Activated CD4-positive, alpha-beta T cell treated with anti-CD3 and anti-CD28 coated beads for 1 hour (primary cell): ENCODE data around the gene PELI2.

ENCODE experiments used
- DNase-seq: peaks from one replicate; pipeline ENCODE4 v3.0.0-alpha.2; 2020

PELI2 gene, protein sequence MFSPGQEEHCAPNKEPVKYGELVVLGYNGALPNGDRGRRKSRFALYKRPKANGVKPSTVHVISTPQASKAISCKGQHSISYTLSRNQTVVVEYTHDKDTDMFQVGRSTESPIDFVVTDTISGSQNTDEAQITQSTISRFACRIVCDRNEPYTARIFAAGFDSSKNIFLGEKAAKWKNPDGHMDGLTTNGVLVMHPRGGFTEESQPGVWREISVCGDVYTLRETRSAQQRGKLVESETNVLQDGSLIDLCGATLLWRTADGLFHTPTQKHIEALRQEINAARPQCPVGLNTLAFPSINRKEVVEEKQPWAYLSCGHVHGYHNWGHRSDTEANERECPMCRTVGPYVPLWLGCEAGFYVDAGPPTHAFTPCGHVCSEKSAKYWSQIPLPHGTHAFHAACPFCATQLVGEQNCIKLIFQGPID

DNA sequence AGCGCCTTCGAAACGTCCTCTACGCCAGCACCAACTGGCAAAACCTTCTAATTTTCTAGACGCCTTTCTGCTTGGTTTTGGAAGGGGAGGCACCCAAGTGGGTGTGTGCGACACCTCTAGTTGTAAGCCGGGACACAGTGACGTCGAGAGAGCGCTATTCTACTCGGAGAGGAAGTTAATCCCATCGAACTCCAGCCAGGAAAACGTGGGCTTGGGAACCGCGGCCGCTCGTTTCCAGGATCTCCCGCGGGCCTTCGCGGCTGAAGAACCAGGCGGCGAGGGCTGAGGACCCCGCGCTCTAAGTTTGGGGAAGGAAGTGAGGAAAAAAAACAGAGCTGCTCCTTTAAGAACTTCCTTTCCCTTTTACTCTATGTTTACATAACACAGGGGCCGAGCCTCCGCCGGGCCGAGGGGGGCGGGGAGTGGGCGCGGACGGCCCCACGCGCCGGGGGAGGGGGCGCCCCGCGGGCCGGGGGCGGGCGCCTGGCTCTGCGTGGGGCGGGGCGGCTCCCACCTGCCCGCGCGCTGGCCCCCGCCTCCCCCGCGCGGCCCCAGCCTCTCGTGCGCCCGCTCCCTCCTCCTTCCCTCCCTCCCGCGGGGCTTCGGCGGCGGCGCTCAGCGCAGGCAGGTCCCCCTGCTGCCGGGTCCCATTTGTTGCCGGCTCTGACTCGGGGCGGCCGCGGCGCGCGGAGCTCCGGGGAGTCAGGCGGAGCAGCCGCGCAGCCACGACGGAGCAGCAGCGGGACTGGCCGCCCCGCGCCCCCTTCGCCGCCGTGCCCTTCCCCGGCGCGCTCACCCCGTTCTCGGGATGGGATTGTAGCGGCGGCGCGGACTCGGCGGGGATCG, at the start of gene PELI2:
Gene PELI2 (plus strand): TSS at position 647 of the 846 bp plus-strand sequence. CDS start 250 bp downstream, outside the sequence.
- peak; percentile 76 for DNase-seq

DNA sequence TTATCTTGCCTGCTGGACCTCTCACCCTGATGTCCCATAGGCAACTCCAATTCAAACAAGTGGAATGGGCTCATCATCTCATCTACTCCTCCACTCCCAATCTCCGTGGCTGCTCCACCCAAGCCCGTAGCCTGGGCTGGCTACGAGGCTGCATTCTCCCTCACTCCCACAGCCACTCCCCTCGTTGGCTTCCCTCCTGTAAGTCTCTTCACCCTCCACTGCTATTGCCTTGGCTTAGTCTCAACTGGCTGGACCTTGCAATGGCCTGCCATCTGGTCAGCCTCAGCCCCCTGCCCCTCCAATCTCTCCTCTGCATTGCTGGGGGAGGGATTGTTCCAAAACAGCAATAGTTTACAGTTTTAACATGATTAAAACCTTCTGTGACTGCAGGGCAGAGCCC, 44.4 kb upstream of the PELI2 start:
- no peak for DNase-seq

DNA sequence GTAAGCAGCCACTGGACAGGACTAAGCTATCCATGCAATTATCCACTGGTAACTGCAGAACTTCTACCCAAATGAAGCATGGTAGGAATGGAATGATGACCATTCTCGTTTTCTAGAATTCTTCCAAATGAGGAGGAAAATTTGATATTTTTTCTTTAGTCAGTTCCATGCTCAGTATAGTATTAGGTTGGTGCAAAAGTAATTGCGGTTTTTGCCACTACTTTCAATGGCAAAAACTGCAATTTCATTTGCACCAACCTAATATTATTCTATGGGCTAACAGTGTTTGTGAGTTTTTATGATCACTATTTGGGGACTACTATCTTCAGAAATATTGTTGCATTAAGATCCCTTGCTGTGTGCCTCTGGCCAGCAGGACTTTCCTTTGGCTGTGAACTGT, 42.9 kb upstream of the PELI2 start:
- no peak for DNase-seq

DNA sequence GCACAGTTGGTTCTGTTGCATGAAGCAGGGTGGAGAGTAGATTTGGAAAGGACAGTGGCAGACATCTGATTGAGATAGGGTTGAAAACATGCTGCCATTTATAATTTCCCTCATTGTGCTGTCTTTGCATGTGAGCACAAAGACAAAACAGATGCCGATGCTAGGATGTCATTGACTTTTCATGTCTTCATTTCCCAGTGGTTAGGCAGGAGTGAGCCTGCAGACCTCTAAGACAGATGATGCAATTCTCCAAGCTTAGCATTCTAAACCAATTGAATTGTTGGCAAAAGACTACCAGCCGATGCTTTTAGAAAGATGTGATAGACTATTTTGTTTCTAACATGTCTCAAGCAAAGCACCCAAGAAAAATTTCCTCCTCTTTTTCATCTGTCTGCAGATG, 37.1 kb upstream of the PELI2 start:
- DNase-seq, result no peak

DNA sequence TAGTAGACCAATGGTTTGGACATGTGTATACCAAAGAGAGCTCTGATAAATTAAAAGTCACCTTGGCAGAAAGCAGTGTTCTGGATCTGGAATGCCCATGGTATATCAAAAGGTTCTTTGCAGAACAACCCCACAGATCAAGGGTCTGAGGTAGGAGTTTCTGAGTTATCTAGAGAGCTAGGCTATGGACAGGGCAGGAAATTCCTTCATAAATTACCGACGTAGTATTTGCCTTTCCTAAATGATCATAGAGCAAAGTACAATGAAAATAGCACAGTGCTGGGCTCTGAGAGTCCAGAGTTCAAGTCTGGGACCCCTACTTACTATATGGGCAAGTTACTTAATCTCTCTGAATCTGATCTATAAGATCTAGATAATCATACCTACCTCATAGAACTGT, 35.3 kb upstream of the PELI2 start:
- no peak for DNase-seq

DNA sequence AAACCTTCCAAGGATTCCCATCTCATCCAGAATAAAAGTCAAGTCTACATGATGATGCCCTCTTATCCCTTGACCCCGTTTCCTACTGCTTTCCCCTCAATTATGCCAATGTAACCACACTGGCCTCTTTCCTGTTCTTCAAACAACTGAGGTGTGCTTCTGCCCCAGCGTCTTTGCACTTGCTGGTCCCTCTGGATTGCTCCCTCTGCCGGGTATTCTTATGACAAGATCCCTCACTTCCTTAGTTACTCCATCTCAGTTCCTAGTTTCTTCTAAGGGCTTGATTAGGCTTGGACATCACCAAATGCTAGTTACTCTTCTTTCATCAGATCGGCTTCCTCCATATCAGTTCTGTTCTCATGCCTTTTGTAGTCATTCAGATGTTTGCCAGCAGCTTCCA, 32.7 kb upstream of the PELI2 start:
- DNase-seq, result no peak

DNA sequence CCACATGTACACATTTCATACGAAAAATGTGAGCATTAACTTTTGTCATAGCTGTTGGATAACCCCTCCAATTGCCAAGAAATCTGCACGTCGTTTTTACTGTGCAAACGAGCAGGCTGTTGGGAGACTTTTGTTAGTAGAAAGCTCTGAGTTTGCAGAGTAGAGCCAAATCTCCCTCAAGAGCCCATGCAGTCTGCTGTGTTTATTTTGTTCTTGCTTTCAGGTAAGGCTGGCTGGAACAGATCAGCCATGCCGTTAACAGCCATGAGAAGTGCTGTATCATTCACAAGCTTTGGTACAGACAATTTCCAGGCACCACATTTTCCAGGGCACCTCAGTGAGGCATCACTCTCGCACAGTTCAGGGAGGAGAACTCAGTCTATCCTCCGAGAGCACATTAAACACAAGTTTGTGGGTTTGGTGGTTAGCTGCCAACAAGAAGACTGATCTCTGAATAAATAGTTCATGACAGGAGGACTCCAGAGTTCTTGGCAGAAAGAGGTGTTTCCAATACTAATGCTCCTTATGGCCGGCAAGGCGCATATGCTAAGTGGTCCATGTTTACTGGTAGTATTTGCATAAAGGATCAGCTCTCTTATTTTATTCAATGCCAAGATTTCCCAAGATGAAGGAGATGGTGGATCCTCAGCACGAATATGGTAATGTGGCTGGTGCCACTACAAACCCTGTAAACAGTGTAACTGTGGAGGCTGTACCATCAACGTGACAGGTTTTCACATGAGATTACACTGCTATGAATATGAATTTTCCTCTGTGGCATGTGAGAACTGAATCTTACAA, 30.3 kb upstream of the PELI2 start:
- DNase-seq, result no peak

DNA sequence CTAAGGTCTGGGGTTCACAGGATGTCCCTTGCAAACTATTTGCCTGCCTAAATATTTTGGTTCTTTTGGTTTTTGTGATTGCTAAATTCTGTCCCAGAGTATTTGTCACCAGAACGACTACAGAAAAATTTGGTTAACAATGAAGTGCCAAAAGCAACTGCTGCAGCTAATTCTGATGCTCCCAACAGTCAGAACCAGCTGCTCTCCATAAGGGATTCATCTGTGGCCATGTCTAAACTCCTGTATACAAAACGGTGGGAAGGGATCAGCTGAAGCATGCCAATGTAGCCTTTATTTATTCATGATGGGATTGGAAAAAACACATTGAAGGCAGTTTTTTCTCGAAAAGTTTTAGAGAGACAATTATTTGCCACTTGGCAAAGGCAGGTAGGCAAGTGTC, 29.3 kb upstream of the PELI2 start:
- no peak for DNase-seq

DNA sequence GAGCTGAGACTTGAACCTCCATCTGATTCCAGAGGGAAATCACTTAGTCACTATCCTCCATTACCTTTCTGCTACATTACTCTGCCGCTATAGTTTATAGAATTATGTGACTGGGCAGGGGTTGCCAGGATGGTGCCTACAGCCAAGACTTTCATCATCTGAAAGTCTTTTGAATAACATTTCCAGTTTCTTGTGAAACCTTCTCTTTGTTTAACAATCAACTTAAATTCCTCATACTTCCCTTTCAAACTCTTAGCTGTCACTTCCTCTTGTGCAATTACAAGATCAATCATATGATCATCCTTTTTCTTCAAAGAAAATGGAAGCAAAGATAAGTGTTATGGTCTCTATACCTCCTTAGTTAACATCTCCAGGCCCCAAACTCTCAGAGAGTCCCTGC, 25.4 kb upstream of the PELI2 start:
- no peak for DNase-seq

DNA sequence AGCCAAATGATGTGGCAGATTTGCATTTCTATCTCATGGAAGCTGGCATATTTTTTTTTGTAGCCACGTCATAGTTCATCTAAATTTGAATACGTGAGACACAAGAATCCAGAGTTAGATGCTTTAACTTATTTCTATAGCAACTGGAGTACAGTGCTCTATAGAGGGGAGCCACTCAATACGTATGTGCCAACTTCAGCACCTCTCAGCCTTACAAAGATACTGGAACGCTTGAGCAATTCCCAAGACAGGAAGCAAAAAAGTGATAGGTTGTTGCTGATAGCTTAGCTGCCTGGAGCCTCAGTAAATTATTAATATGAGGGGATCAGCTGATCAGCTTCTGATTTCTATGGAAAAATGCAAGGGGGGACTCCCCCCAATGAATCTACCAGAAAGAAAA, 24.1 kb upstream of the PELI2 start:
- DNase-seq, result no peak

DNA sequence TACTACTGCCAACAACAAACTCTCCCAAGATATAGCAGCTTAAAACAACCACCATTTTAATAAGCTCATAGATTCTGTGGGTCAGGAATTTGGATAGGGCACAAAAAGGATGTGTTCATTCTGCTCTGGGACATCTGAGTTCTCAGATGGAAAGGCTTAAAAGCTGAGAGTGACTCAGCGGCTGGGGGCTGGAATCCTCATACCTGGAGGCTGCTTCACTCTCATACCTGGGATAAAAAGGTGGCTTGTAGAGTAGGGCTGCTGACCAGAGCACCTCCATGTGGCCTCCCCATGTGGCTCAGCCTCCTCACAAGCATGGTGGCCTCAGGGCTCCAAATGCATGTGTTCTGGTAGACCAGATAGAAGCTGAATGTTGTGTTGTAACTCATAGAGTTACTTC, 20.2 kb upstream of the PELI2 start:
- DNase-seq, result no peak

DNA sequence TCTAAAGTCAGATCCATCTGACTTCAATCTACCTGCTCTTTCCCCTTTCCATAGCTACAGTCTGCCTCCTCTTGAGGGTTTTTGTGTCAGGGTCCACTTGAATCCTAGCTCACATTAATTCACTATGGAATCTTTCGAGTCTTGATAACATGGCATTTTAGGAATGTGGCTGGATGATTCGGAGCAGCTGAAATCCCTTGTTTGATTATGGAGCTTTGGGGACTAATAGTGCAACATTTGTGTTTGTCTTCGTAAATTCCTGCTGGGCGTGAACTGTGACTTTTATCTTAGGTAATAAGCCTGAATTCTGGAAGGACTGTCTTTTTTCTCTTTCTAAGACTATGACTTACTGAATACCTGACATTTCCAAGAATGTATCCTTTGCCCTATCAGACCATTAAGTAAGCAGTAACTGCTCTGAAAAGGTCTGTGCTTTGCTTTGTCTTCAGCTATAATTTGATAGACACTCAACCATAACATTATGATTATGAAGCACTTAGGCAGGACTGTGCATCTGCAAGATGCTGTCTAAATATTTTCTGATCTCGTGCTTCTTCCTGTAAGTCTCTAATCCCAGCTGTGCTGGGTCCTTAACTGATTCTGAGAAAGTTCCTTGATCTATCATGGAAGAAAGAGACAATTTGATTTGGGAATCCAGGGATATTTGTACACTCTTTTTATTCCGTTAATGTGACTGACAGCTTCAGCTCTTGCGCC, 19.0 kb upstream of the PELI2 start:
- DNase-seq, result no peak

DNA sequence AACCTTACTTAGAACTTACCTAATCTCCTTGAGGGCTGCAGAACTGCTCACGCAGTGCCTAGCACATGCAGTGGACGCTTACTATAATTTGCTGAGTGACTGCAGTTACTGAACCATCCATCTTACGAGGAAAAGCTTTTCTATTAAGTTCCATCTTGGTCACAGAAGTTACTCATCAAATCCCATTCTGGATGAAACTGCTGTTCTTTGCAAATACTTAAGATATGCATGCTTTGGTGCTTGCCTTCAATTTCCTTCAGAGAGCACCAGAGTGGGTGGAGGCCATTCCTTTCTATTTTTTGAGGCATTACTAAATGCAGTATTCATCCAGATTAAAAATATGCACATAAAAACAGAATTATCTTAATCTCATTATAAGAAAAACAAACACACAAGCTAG, 17.7 kb upstream of the PELI2 start:
- DNase-seq, result no peak

DNA sequence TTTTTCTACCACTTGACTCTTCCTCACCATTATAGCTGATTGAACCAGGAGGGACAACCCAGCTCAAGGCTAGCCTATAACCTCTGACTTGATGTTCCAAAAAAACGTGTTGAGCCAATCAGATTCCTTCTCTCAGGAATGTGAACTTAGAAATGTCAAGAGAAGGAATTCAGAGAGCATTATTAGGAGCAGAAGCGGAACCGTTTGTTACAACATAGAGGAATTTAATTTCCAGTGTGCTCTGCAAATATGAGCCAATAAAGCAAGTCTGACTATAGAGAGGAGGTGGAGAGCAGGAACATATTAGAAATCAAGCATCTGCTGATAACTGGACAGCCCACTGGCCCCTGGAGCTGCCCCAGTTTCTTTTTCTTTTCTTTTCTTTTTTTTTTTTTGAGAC, 15.3 kb upstream of the PELI2 start:
- DNase-seq, result no peak

DNA sequence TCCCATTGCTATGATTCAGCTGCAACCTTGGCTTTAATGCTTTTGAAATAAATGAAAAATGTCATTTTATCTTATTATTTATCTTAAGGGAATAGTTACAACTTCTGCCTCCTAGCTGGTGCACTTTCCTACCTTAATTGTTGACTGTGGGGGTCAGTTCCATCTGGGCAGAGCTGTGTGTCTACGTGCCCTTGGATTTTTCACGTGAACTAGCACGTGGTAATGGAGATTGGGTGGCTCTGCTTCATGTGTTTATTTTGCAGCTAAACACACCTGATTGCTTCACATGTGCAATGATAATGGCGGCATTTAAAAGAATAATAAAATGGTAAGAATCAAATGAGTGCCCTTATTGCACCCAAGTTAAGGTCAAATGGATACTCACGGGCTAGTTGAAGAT, 10.6 kb upstream of the PELI2 start:
- DNase-seq, result no peak

DNA sequence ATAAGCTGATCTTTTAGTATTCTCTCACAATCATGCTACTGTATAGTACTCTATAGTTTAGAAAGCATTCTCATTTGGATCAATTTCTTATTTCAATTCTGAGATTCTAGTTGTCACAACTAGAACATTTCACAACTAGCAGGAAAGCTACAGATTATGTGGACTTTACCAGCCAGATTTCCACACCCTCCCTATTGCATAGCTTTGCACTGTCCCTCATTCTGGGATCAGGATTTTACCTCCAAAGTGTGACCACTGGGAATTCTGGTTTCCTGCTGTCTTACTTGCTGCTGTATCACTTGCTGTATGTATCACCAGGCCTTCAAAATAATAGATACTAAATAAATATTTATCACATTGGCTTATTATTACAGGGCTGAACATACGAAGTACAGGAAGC, 10.2 kb upstream of the PELI2 start:
- no peak for DNase-seq

DNA sequence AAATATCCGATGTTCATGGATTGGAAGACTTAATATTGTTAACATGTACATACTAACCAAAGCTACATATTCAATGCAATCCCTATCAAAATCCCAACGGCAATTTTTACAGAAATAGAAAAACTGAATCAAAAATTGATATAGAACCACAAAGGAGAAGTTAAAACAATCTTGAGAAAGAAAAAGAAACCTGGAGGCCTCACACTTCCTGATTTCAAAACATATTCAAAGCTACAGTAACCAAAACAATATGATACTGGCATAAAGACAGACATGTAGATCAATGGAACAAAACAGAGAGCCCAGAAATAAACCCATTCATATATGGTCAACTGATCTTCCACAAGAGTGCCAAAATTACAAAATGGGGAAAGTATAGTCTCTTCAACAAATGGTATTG, 5.4 kb upstream of the PELI2 start:
- no peak for DNase-seq

DNA sequence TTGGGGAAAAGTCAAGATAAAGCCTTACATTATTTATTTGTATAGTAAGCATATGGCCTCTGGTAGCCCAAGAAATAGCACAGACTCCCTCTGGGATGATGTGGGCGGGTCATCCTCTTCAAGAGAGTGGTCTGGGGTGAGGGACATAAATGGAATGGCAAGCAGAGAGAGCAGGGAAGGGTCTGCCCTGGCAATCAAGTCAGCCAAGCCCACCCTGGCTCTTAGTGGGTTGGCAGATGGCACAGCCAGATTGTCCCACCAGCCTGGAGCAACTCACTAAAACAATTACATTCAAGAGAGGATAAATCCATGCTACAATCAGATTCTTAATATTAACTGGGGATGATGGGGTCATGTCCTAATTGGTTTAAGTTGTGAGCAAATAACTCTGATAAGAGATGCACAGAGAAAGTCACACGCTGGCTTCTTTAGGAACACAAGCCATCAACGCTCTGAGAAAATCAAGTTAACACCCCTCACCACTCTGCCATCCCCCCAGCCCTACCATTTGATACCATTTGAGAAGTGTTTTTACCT, 2.8 kb upstream of the PELI2 start:
- DNase-seq, result no peak

DNA sequence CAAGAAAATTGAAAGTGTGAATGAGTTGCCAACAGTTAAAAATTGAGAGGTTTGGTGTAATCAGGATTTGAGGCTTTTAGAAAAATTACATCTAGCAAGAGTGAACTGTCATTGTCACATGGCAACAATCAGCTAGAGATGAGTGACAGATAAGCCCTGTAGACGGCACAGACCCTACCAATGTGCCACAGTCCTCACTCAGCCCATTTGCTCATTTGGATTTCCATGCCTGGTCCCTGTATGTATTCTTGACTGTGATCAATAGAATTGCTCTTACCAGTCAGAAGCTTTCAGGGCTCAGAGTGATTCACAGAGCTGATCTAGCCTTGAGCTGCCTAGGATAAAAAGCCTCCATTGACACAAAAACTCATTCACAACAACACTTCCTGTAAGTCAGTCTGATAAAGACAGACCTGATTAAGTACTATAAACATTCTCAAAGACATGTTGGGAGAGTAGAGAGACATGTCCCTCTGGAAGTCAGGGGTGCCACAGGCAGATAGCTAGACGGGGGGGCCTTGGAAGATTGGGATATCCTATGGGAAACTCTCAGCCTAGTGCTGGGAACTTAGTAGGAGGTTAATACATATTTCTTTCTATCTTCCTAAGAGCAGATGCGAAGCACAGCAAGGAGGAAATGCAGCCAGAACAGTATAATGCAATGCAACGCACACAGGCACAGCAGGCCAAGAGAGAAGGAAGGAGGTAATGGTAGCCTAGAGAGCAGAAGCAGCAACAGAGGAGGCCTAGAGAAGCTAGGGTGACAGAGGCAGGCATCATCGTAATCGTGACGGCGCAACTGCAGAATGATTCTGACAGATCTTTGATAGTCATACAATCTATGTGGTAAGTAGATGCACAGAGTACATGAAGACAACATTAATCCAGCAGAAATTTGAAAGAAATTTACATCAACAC, 2.0 kb upstream of the PELI2 start:
- no peak for DNase-seq

DNA sequence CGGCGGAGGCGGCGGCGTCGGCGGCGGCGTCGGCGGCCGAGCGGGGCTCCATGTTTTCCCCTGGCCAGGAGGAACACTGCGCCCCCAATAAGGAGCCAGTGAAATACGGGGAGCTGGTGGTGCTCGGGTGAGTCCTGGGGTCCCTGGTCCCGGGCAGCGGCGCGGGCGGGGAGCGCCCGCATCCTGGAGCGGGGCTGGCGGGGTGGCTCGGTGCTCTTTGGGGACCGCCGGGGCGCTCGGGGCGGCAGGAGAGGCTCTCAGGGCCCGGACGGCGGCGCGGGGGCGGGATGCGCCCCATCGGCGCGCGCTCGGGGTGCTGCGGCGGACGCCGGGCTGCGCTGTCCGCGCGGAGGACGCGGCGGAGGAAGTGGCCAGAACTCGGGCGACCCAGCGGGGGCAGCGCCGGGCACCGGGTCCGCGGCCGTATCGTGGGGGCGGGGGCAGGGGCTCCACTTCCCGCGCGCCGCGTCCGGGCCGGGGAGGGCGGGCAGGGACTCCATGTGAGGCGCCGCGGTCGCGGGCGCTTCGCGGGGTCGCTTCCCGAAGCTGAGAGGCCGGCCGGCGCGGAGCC, 485 bp downstream of the PELI2 start:
- no peak for DNase-seq
